ENCODE measurements around the gene DMAP1.

DNA sequence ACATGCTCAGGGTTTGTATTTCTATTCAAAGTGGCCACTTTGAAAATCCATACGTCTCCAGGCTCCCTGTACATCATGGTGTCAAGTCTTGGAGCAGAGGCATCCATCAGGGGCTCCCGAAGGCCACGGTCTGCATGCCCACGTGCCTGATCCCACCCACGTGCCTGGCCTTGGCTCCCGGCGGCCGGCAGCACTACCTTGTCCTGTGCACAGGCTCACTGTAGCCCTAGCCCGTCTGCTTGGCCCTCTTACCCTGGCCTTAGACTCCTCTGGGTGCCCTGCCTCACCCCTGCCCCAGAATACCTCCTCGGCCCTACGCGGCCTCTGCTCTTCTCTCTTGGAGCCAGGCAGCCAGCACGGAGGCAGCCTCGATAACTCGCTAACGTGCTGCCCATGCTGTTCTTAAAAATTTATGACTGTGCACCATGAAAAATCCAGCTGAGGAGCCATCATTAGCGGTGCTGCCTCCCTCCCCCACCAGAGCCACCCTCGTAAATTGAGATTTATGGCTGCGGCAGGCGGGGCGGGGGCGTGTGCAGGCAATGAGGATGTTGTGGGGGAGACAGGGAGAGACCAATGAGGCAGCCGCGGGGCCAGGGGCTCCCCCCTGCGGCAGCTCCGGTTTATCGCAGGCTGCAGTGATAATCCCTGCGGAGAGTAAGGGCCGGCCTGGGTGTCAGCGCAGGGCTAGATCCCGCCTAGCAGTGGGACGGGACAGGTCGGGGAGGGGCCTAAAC is 24.6 kb downstream of the DMAP1 start:
- TF ChIP-seq, protein P1, sequence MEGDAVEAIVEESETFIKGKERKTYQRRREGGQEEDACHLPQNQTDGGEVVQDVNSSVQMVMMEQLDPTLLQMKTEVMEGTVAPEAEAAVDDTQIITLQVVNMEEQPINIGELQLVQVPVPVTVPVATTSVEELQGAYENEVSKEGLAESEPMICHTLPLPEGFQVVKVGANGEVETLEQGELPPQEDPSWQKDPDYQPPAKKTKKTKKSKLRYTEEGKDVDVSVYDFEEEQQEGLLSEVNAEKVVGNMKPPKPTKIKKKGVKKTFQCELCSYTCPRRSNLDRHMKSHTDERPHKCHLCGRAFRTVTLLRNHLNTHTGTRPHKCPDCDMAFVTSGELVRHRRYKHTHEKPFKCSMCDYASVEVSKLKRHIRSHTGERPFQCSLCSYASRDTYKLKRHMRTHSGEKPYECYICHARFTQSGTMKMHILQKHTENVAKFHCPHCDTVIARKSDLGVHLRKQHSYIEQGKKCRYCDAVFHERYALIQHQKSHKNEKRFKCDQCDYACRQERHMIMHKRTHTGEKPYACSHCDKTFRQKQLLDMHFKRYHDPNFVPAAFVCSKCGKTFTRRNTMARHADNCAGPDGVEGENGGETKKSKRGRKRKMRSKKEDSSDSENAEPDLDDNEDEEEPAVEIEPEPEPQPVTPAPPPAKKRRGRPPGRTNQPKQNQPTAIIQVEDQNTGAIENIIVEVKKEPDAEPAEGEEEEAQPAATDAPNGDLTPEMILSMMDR (conservative IDR thresholded peaks at IDR 0.05 in 1 of 2, IDR thresholded peaks at IDR 0.05 in 1 of 2; ENCODE audit: extremely low read depth in 1 of 2, insufficient read depth in 1 of 2, low read depth in 1 of 2, low read length in 2 of 2), result peak; percentile 18 to 31
- TF ChIP-seq EZH2 (IDR thresholded peaks at IDR 0.05; ENCODE audit: borderline replicate concordance, low read length), result no peak
